Nephron progenitor cell (in vitro differentiated cells): ENCODE results near the gene TTC24.

Experiments used
- DNase-seq: peaks from one replicate; pipeline ENCODE4 v3.0.0; 2021
- H3K27ac Mint-ChIP-seq: 2 replicates; pipeline ENCODE4 v1.8.0; 2021; ENCODE audit warnings: mild to moderate bottlenecking, moderate library complexity, mixed read lengths
- H3K27me3 Mint-ChIP-seq: 2 replicates; pipeline ENCODE4 v1.8.0; 2021; ENCODE audit warnings: mild to moderate bottlenecking, low read depth, mixed read lengths; ENCODE audit not compliant: poor library complexity
- H3K36me3 Mint-ChIP-seq: 2 replicates; pipeline ENCODE4 v1.8.0; 2021; ENCODE audit warnings: low read depth, mixed read lengths
- H3K4me1 Mint-ChIP-seq: 2 replicates; pipeline ENCODE4 v1.8.0; 2021; ENCODE audit warnings: mixed read lengths
- H3K4me3 Mint-ChIP-seq: 2 replicates; pipeline ENCODE4 v1.8.0; 2021; ENCODE audit warnings: mild to moderate bottlenecking, moderate library complexity, mixed read lengths
- H3K9me3 Mint-ChIP-seq: 2 replicates; pipeline ENCODE4 v1.8.0; 2021; ENCODE audit warnings: mild to moderate bottlenecking, moderate library complexity, mixed read lengths
- CTCF ChIP-seq: fragments of 200-600 bp; sonication (generic); IDR thresholded peaks from 2 replicates; pipeline ENCODE4 v1.5.0; 2021; ENCODE audit warnings: antibody characterized with exemption

Gene TTC24

GRCh38 chr1:156591181-156591431 lies 11.6 kb downstream of the TTC24 start:
- DNase-seq = no peak
- H3K27ac Mint-ChIP-seq = peak overlapping the region; percentile 83
- H3K9me3 Mint-ChIP-seq = no peaks in the 10 kb centered on the region
- peaks cover 15% of the 10 kb centered on the region for H3K27me3 Mint-ChIP-seq
- no peak for TF ChIP-seq CTCF
- H3K4me1 Mint-ChIP-seq = peaks cover 18% of the 10 kb centered on the region
- H3K36me3 Mint-ChIP-seq = peaks cover 19% of the 10 kb centered on the region
- peak overlapping the region; percentile 88 for H3K4me3 Mint-ChIP-seq

GRCh38 chr1:156591432-156592157 lies 12.1 kb downstream of the TTC24 start, which contains the start of gene NAXE:
NAXE (plus strand) TSS chr1:156591776; CDS start chr1:156591805, 29 bp downstream.
- H3K27ac Mint-ChIP-seq = peak within 1 kb of the TSS; percentile 83
- DNase-seq = peak; percentile 85
- peaks cover 22% of the 10 kb centered on the region for H3K36me3 Mint-ChIP-seq
- peaks cover 17% of the 10 kb centered on the region for H3K4me1 Mint-ChIP-seq
- H3K9me3 Mint-ChIP-seq = no peaks in the 10 kb centered on the region
- H3K4me3 Mint-ChIP-seq = peak within 1 kb of the TSS; percentile 88
- no peak for TF ChIP-seq CTCF
- H3K27me3 Mint-ChIP-seq = peaks cover 15% of the 10 kb centered on the region

GRCh38 chr1:156592158-156592909 lies 12.8 kb downstream of the TTC24 start:
- H3K27ac Mint-ChIP-seq = no peak overlapping the region

GRCh38 chr1:156592910-156593660 lies 13.6 kb downstream of the TTC24 start:
- Mint-ChIP-seq H3K4me1 (peaks cover 17% of the 10 kb centered on the region), H3K4me3 (peak overlapping the region; percentile 79), H3K36me3 (peaks cover 30% of the 10 kb centered on the region), H3K9me3 (no peaks in the 10 kb centered on the region), H3K27ac (no peak overlapping the region), H3K27me3 (peaks cover 7% of the 10 kb centered on the region)
- no peak for TF ChIP-seq CTCF
- no peak for DNase-seq

More at GRCh38 chr1:156592158-156592909, 12.8 kb downstream of the TTC24 start:
- H3K9me3 Mint-ChIP-seq = no peaks in the 10 kb centered on the region
- H3K27me3 Mint-ChIP-seq = peaks cover 12% of the 10 kb centered on the region
- H3K36me3 Mint-ChIP-seq = peaks cover 30% of the 10 kb centered on the region
- peak overlapping the region; percentile 79 for H3K4me3 Mint-ChIP-seq
- peaks cover 17% of the 10 kb centered on the region for H3K4me1 Mint-ChIP-seq
- TF ChIP-seq CTCF = no peak
- DNase-seq = no peak

DNA sequence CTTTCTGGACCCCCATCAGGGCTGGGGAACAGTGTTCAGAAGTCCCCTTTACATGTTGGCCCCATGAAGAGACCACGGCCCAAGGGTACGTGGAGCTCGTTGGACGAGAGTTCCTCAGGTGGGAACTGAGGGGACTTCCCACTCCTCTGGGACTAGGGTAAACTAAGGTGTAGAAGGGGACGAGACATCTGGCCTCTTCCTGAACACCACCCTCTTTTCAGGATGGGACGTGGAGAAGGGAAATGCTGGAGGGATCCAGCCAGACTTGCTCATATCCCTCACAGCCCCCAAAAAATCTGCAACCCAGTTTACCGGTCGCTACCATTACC lies 14.1 kb downstream of the TTC24 start:
- H3K4me3 Mint-ChIP-seq = no peak overlapping the region
- DNase-seq = no peak
- peaks cover 17% of the 10 kb centered on the region for H3K4me1 Mint-ChIP-seq
- no peaks in the 10 kb centered on the region for H3K9me3 Mint-ChIP-seq
- H3K27me3 Mint-ChIP-seq = peaks cover 3% of the 10 kb centered on the region
- TF ChIP-seq CTCF = no peak
- peaks cover 35% of the 10 kb centered on the region for H3K36me3 Mint-ChIP-seq
- H3K27ac Mint-ChIP-seq = no peak overlapping the region
